Activated CD4-positive, alpha-beta memory T cell treated with anti-CD3 and anti-CD28 coated beads for 36 hours (primary cell): ENCODE data around the gene UMPS. TPM values are rescaled to one million over a fixed set of nuclear protein-coding genes. Genes with fewer than 3 reads are reported as not detected.
"Not testable (repeated sequence)": the region's sequence is repeated elsewhere in the genome, so short reads cannot be mapped to it uniquely, and the experiment has no call there.

Experiments used
- CTCF ChIA-PET: fragments of 350-600 bp; sonication (Branson Sonifier 250); formaldehyde crosslinking; loops from one replicate; lab custom pipeline; 2021; ENCODE audit warnings: antibody characterized with exemption, inconsistent platforms; lab: Charles Lee
- POLR2A ChIA-PET: fragments of 350-600 bp; sonication (Branson Sonifier 250); formaldehyde crosslinking; loops from one replicate; lab custom pipeline; 2021; ENCODE audit warnings: antibody characterized with exemption; lab: Charles Lee
- DNase-seq: peaks from one replicate; pipeline ENCODE4 v3.0.0-alpha.2; 2020
- H3K27ac Mint-ChIP-seq: one replicate; pipeline ENCODE4 v1.8.0; 2021; ENCODE audit warnings: mixed read lengths
- H3K27me3 Mint-ChIP-seq: one replicate; pipeline ENCODE4 v1.8.0; 2021; ENCODE audit warnings: mixed read lengths
- H3K36me3 Mint-ChIP-seq: one replicate; pipeline ENCODE4 v1.8.0; 2021; ENCODE audit warnings: mixed read lengths
- H3K4me1 Mint-ChIP-seq: one replicate; pipeline ENCODE4 v1.8.0; 2021; ENCODE audit warnings: low read depth, mixed read lengths
- H3K4me3 Mint-ChIP-seq: one replicate; pipeline ENCODE4 v1.8.0; 2021; ENCODE audit warnings: mild to moderate bottlenecking, mixed read lengths
- H3K9me3 Mint-ChIP-seq: one replicate; pipeline ENCODE4 v1.8.0; 2021; ENCODE audit warnings: mixed read lengths
- intact Hi-C: fragments of 100-400 bp; cut with micrococcal nuclease; formaldehyde crosslinking; loops from one replicate; pipeline ENCODE4 v1.15.1; 2023
- total RNA-seq, 2 experiments: library from RNA; stranded (reverse); gene quantifications; one replicate each; pipeline ENCODE4 v1.2.3, GENCODE V29; 2021

UMPS gene
- total RNA-seq, 2 experiments from 2014 or later: 40.9 to 48.1 TPM

DNA sequence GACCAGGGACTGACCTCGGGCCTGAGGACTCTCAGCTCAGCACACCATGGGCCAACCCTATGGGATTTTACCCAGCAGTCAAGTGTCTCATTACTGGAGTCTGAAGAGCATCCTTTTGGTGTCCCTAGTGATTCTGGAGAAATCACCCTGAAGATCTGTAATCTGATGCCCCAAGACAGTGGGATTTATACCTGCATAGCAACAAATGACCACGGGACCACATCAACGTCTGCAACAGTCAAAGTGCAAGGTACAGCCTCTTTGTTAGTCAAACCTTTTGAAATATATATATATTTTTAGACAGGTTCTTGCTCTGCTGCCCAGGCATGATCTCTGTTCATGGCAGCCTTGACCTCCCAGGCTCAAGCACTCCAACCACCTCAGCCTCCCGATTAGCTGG is 34.2 kb upstream of the UMPS start:
- peaks cover 4% of the 10 kb centered on the region for H3K27me3 Mint-ChIP-seq
- no peaks in the 10 kb centered on the region for H3K9me3 Mint-ChIP-seq
- CTCF ChIA-PET: interaction anchor here (1.3 to 1.9 kb wide), 2 partner anchors 8 to 137 kb away, joined by 3 to 8 read pairs; no protein-coding TSS in a partner anchor
- no peaks in the 10 kb centered on the region for H3K4me1 Mint-ChIP-seq
- POLR2A ChIA-PET: no interaction called here
- DNase-seq: no peak
- intact Hi-C loops: no loop called here
- no peak overlapping the region for H3K4me3 Mint-ChIP-seq
- no peaks in the 10 kb centered on the region for H3K36me3 Mint-ChIP-seq
- no peak overlapping the region for H3K27ac Mint-ChIP-seq

GRCh38 chr3:124697302-124697701 is 33.0 kb upstream of the UMPS start:
- intact Hi-C loops: no loop called here
- Mint-ChIP-seq H3K9me3 (no peaks in the 10 kb centered on the region), H3K4me3 (no peak overlapping the region), H3K36me3 (no peaks in the 10 kb centered on the region), H3K27ac (no peak overlapping the region), H3K4me1 (no peaks in the 10 kb centered on the region), H3K27me3 (peaks cover 4% of the 10 kb centered on the region)
- CTCF ChIA-PET: interaction anchor here (1.9 kb wide), 1 partner anchor 9 kb away, joined by 8 read pairs; no protein-coding TSS in a partner anchor
- DNase-seq: no peak
- POLR2A ChIA-PET: no interaction called here

DNA sequence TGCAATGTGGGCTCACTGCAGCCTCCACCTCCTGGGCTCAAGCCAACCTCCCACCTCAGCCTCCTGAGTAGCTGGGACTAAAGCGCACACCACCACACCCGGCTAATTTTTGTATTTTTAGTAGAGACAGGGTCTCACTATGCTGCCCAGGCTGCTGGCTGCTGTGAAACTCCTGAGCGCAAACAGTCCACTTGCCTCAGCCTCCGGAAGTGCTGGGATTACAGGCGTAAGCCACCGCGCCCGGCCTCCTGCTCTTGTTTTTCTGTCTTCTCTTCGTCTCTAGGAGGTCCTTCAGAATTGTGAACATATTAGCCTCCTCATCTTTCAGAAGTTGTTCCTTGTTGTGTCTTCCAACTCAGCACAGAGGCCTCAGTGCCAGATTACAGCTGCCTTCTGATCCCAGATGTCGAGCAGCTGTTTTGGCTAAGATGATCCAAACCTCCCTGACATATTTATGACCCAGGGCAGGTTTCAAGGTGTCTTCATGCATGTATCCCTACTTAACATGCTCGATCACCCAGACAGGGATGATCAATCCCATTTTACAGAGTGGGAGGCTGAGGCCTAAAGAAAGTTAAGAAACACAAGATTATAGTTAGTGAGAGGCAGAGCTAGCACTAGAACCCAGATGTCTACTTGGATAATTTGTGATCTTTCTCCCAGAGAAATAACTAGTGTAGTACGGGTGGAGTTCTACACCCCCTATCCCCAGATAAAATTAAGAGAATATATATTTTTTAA is 32.1 kb upstream of the UMPS start:
- H3K27ac Mint-ChIP-seq: no peak overlapping the region
- ChIA-PET POLR2A (no interaction called here), CTCF (interaction anchor here (1.0 to 2.4 kb wide), 3 partner anchors 10 to 137 kb away, joined by 3 to 8 read pairs (median 6); no protein-coding TSS in a partner anchor)
- DNase-seq: no peak
- no peaks in the 10 kb centered on the region for H3K4me1 Mint-ChIP-seq
- H3K4me3 Mint-ChIP-seq: no peak overlapping the region
- H3K27me3 Mint-ChIP-seq: peaks cover 4% of the 10 kb centered on the region
- H3K36me3 Mint-ChIP-seq: no peaks in the 10 kb centered on the region
- intact Hi-C loops: no loop called here
- no peaks in the 10 kb centered on the region for H3K9me3 Mint-ChIP-seq

- CTCF ChIA-PET: interaction anchor here (2.4 kb wide), 1 partner anchor 11 kb away, joined by 6 read pairs; no protein-coding TSS in a partner anchor
- peaks cover 4% of the 10 kb centered on the region for H3K27me3 Mint-ChIP-seq
- no peaks in the 10 kb centered on the region for H3K4me1 Mint-ChIP-seq
- intact Hi-C loops: no loop called here
- POLR2A ChIA-PET: no interaction called here
- no peak overlapping the region for H3K27ac Mint-ChIP-seq
- no peak for DNase-seq
- no peak overlapping the region for H3K4me3 Mint-ChIP-seq
- no peaks in the 10 kb centered on the region for H3K9me3 Mint-ChIP-seq
- H3K36me3 Mint-ChIP-seq: no peaks in the 10 kb centered on the region
These were observed 31.2 kb upstream of the UMPS start for GRCh38 chr3:124699051-124699450.

DNA sequence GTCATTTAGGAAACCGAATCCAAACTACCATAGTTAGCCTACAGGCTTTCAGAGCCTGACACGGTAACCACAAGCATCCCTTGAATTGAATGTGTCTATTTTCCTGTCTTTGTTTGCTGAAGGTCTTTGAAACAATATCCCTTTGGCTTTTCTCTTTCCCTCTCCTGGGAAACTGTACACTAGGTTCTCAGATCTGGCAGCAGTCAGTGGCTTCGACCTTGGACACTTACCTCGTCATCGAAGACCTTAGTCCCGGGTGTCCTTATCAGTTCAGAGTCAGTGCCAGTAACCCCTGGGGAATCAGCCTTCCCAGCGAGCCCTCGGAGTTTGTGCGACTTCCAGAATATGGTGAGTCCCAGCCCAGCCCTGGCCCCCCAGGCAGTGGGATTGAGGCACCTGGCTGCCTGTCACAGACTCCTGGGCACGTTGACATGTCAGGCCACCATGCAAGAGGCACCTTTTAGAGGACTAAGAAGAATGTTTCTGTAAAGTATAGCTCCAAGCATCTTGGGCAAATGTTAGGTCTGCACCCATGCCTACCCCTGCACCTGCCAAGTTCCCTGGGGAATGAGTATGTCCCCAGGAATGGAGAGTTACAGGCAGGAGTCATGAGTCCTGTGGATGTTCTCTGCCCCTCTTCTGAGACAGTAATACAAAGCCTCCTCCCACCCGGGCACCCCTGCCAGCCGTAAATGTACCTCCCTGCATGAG is 30.4 kb upstream of the UMPS start:
- Mint-ChIP-seq H3K27me3 (peaks cover 4% of the 10 kb centered on the region), H3K36me3 (no peaks in the 10 kb centered on the region), H3K27ac (no peak overlapping the region), H3K4me3 (no peak overlapping the region), H3K9me3 (no peaks in the 10 kb centered on the region), H3K4me1 (no peaks in the 10 kb centered on the region)
- intact Hi-C loops: no loop called here
- POLR2A ChIA-PET: no interaction called here
- CTCF ChIA-PET: interaction anchor here (2.4 kb wide), 1 partner anchor 11 kb away, joined by 6 read pairs; no protein-coding TSS in a partner anchor
- DNase-seq: no peak

DNA sequence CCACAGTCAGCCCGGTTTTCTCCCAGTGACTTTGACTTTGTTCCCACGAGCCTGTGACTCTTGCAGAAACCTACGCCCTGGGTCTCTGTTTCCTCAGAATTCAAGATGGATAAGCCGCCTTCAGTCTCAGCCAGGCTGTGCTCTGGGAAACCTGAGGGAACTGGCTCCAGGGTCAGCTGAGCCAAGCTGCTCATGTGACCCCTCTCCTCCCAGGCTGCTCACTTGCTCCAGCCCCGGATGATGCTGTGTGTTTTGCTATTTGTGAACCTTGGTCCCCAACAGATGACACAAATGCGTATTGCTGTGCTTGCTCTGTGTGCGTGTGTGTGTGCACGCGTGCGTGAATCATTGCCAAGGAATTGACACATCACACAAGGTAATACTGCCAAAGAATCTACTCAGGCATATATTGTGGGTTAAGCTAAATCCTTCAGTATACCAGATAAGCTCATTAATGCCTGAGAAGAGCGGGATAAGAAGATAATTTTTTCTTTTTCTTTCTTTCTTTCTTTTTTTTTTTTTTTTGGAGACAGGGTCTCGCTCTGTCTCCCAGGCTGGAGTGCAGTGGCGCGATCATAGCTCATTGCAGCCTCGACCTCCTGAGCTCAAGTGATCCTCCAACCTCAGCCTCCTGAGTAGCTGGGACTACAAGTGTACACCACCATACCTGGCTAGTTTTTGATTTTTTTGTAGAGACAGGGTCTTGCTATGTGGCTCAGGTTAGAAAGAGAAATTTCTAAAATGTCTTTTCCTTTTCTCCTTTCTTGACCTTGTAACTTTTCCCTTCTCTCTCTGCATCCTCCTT is 29.2 kb upstream of the UMPS start:
- Mint-ChIP-seq H3K4me3 (no peak overlapping the region), H3K27ac (no peak overlapping the region), H3K9me3 (no peaks in the 10 kb centered on the region), H3K27me3 (peaks cover 4% of the 10 kb centered on the region), H3K4me1 (no peaks in the 10 kb centered on the region), H3K36me3 (no peaks in the 10 kb centered on the region)
- no peak for DNase-seq
- POLR2A ChIA-PET: no interaction called here
- intact Hi-C loops: no loop called here
- CTCF ChIA-PET: interaction anchor here (0.7 to 2.4 kb wide), 4 partner anchors 10 to 153 kb away, joined by 3 to 6 read pairs (median 4); no protein-coding TSS in a partner anchor

- Mint-ChIP-seq H3K27ac (no peak overlapping the region), H3K4me3 (no peak overlapping the region), H3K4me1 (no peaks in the 10 kb centered on the region), H3K27me3 (peaks cover 5% of the 10 kb centered on the region), H3K9me3 (no peaks in the 10 kb centered on the region), H3K36me3 (no peaks in the 10 kb centered on the region)
- DNase-seq: no peak
- POLR2A ChIA-PET: no interaction called here
- intact Hi-C loops: no loop called here
- CTCF ChIA-PET: interaction anchor here (0.7 to 1.8 kb wide), 3 partner anchors 9 to 154 kb away, joined by 3 to 5 read pairs (median 3); no protein-coding TSS in a partner anchor
These were observed 28.6 kb upstream of the UMPS start for GRCh38 chr3:124701687-124702086.

GRCh38 chr3:124702950-124703349 is 27.3 kb upstream of the UMPS start:
- no peaks in the 10 kb centered on the region for H3K9me3 Mint-ChIP-seq
- H3K27me3 Mint-ChIP-seq: peaks cover 10% of the 10 kb centered on the region
- no peak overlapping the region for H3K4me3 Mint-ChIP-seq
- no peaks in the 10 kb centered on the region for H3K36me3 Mint-ChIP-seq
- ChIA-PET CTCF (interaction anchor here (1.8 kb wide), 1 partner anchor 14 kb away, joined by 5 read pairs; no protein-coding TSS in a partner anchor), POLR2A (no interaction called here)
- no peak for DNase-seq
- no peak overlapping the region for H3K27ac Mint-ChIP-seq
- intact Hi-C loops: no loop called here
- H3K4me1 Mint-ChIP-seq: no peaks in the 10 kb centered on the region

- H3K4me1 Mint-ChIP-seq: no peaks in the 10 kb centered on the region
- no peaks in the 10 kb centered on the region for H3K9me3 Mint-ChIP-seq
- ChIA-PET CTCF (no interaction called here), POLR2A (no interaction called here)
- H3K36me3 Mint-ChIP-seq: peaks cover 1% of the 10 kb centered on the region
- DNase-seq: no peak
- peaks cover 21% of the 10 kb centered on the region for H3K27me3 Mint-ChIP-seq
- intact Hi-C loops: no loop called here
- no peak overlapping the region for H3K4me3 Mint-ChIP-seq
- H3K27ac Mint-ChIP-seq: no peak overlapping the region
These were observed 24.7 kb upstream of the UMPS start for GRCh38 chr3:124705552-124705951.

DNA sequence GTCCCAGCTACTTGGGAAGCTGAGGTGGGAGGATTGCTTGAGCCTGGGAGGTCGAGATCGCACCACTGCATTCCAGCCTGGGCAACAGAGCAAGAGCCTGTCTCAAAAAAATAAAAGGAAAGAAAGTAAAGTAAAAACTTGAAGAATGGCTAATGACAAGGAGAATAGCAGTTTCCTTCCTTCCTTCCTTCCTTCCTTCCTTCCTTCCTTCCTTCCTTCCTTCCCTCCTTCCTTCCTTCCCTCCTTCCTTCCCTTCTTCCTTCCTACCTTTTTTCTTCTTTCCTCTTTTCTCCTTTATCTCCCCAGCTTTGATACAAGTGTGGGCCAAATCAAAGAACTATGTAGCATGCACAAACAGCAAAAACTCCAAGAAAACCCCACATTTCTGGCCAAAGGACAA is 23.0 kb upstream of the UMPS start:
- POLR2A ChIA-PET, H3K27ac Mint-ChIP-seq, DNase-seq, CTCF ChIA-PET, H3K9me3 Mint-ChIP-seq, H3K4me1 Mint-ChIP-seq, intact Hi-C loops, H3K4me3 Mint-ChIP-seq, H3K36me3 Mint-ChIP-seq: not testable (repeated sequence)
- peaks cover 16% of the 10 kb centered on the region for H3K27me3 Mint-ChIP-seq

GRCh38 chr3:124707656-124708062 is 22.6 kb upstream of the UMPS start:
- ChIA-PET CTCF (no interaction called here), POLR2A (no interaction called here)
- intact Hi-C loops: no loop called here
- Mint-ChIP-seq H3K27me3 (peaks cover 16% of the 10 kb centered on the region), H3K9me3 (no peaks in the 10 kb centered on the region), H3K4me3 (no peak overlapping the region), H3K4me1 (no peaks in the 10 kb centered on the region), H3K36me3 (peaks cover 1% of the 10 kb centered on the region), H3K27ac (no peak overlapping the region)
- no peak for DNase-seq
